GM21576 (cell line): ENCODE results near the gene CMAS.
"Not testable (repeated sequence)": the region's sequence is repeated elsewhere in the genome, so short reads cannot be mapped to it uniquely, and the experiment has no call there.

ENCODE experiments used
- ATAC-seq: cut with Tn5 transposase; IDR thresholded peaks from one replicate; pipeline ENCODE4 v1.9.1; 2021; ENCODE audit warnings: mild to moderate bottlenecking, moderate library complexity; ENCODE audit not compliant: unreplicated experiment

The CMAS gene

DNA sequence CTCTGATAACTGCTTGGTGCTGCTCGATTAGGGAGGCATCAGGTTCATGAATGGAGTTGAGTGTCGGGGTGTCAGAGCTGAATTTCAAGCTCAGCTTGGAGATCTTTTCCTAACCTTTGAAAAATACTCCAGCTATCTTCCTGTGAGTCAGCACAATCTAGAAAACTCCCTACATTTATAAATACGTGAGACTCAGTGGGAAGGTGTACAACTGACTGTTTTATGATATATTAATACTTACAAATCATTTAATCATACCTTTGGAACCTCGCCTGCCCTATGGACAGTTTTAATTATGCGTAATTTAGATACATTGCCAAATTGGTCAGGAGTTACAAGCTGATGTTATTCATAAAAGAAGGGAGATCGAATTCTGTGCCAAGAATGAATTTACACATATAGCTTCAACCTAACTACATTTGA, 961 bp downstream of the CMAS start:
- ATAC-seq, result no peak

DNA sequence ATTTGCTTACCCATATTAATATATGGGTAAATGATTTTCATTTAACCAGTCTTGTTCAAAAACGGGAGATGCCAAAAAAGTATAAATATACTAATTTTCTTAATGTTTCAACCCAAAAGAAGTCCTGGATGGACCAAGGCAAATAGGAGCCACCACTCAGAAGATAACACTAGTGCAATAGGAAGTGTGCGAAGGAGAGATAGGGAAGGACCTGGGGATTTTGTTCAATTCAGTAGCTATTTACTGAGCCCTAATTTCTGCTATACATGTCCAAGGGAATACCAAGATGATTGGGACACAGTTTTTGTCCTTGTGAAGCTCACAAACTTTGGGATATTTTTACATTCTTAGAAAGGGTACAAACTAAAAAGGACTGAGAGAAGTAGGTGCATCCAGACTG, 1.5 kb downstream of the CMAS start:
- ATAC-seq, result no peak

DNA sequence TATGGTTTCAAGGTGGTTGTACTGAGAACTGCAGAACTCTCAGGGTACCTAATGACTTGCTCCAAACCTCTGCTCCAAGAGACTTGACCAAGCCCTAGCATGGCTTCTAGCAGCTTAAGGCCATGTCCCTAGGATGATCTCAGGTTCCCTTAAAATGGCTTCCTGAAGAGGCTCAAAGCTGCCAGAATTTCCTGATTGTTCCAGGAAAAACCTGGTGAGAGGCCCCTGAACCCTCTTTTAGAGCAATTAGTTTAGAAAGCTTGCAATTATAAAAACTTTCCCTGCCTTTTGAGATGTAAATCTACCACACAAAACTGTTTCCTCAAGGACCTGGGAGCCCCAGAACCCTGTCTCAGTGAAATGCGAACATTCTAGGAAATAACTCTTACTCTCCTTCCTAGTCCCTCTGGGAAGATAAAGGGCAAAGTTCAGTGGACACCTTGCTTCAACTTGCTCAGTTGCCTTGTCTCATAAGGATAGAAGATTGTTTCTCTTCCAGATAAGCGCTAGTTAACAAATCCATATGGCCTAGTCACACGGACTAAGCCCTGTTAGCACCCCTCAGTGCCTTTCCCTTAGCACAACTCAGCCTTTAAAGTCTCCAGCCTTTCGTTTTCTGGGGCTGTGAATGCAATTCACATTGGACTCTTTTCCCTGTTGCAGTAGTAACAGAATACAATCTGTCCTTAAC, 2.5 kb downstream of the CMAS start:
- no peak for ATAC-seq

DNA sequence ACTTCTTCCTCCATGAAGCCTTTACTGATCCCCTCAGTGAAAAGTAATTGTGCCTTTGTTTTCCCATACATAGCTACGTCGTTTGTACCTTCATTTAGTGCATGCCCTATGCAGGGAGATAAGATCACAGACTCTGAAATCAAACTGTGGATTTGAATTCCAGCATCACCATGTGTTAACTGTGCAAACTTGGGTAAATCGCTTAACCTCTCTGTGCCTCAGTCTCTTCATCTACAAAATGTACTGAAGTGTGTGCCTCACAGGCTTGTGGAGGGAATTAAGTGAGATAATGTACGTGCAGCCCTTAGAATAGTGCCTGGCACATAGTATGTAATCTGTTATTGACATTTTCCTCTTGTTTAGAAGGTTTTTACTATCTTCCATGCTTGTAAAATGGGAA, 4.1 kb downstream of the CMAS start:
- no peak for ATAC-seq

DNA sequence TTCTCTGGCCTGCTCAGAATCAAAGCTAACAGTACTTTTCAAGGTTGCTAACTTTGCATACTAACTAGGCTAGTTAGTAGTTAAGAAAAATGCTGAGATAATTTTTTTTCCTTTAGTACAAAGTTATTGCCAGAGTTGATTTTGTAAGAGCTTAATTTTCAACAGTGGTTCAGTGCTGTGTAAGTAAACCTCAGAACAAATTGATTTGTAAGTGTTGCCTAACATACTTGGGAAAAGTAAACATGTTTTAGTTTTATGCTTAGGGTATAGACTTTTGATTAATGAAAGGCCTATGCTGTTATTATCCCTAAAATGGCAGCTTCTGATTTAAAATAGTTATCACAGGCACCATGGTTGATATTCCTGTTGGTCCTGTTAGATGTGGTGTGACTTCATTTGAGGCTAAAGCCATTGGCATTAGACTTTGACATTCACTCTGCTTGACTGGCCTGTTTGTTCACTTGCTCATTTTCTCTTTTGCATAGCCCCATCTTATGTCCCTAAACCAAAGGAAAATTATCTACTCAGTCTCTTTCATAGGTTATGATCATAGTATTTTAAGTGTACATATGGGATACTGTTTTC, 5.2 kb downstream of the CMAS start:
- ATAC-seq, result no peak

DNA sequence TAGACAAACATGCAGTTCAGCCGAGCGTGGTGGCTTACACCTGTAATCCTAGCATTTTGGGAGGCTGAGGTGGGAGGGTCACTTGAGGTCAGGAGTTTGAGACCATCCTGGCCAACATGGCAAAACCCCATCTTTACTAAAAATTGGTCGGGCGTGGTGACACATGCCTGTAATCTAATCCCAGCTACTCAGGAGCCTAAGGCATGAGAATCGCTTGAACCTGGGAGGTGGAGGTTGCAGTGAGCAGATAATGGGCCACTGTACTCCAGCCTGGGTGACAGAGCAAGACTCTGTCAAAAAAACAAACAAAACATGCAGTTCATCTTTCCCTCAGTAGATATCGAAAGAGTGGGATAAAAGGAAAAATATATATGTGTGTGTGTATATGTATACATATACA, 7.0 kb downstream of the CMAS start:
- not testable (repeated sequence) for ATAC-seq

DNA sequence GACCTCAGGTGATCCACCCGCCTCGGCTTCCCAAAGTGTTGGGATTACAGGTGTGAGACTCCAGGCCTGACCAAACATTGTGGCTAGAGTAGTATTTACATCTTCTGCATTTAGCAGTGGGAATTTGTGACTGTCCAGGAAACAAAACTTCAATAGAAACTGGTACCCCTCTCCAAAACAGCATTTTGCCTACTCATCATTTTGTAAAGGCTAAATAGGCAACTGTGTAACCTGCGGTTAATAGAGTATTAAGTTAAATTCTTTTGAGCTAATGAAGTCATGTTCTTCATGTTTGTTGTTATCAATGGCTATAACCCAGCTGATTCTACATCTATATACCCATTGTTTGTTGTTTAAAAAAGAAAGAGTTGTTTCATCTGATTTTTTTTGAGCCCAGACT, 8.1 kb downstream of the CMAS start:
- ATAC-seq, result no peak

DNA sequence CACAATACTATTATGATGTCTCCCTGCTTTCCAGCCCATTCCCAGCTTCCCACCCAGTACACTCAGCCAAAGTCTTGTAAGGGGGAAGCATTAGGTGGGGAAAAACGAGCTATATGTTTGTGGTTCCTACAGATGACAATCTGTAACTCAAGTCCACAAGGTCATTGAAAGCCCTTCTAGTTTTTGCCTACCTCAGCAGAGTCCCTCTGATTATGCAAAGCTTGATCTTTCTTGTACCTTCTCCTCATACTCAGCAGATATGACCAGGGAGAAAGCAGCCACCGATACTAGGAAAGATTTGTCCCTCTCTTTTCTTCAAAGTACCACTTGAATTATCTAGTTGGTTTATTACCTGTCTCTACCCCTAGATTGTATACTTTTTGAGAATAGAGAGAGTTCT, 10.6 kb downstream of the CMAS start:
- ATAC-seq, result no peak

DNA sequence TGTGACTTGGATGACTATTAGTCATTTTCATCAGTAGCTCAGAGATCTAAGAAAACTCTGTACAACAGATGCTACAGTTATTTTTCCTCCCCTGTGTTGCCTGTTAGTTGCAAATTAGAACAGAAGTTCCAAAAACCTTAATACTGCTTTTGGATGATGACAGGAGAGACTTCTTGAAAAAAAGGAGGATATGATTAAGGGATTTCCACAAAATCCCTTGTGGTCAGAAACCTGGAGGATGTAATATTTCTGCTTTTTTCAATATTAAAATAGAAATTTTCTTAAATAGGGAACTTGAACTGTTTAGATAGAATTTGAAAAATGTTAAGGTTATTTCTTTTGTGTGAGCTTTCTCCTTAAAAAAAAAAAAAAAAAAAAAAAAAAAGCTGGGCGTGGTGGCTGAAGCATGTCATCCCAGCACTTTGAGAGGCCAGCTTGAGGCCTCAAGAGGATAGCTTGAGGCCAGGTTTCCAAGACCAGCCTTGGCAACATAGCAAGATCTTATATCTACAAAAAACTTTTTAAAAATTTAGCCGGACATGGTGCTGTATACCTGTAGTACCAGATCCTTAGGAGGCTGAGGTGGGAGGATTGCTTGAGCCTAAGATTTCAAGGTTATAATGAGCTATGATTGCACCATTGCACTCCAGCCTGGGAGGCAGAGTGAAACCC, 14.1 kb downstream of the CMAS start:
- no peak for ATAC-seq

DNA sequence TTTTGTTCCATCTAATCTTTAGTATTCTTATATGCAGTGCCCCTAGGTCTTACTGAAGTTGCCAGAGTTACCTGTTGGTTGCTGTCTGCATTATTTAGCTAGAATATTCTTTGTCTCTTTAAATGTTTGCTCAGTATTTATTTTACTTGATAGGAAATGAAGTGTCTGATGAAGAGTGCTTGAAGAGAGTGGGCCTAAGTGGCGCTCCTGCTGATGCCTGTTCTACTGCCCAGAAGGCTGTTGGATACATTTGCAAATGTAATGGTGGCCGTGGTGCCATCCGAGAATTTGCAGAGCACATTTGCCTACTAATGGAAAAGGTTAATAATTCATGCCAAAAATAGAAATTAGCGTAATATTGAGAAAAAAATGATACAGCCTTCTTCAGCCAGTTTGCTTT, 18.9 kb downstream of the CMAS start:
- no peak for ATAC-seq

DNA sequence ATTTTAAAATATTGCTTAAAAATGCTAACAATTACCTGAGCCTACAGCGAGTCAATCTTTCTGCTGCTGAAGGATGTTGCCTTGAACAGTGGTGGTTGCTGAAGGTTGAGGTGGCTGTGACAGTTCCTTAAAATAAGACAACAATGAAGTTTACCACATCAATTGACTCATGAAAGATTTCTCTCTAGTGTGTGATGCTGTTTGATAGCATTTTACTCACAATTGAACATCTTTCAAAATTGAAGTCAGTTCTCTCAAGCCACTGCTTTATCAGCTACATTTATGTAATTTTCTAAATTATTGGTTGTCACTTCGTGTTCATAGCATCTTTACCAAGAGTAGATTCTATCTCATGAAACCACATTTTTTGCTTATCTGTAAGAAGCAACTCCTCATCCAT, 20.3 kb downstream of the CMAS start:
- no peak for ATAC-seq

DNA sequence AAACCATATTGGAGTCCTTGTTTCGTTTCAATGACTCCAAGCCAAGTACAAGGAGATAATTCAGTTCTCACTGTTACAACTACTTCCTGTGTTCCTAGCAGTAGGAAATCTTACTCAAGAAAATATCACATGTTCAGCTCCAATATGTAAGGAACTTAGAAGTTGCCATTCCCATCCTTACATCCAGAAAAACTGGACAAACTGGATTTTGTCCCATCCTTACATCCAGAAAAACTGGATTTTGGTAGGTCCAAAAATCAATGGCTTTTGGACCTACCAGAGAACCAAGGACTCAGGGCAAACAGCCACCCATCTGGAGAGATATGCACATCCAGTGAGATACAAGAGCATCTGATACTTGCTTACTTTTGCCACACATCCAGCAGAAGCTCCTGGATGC, 23.8 kb downstream of the CMAS start:
- ATAC-seq, result no peak

DNA sequence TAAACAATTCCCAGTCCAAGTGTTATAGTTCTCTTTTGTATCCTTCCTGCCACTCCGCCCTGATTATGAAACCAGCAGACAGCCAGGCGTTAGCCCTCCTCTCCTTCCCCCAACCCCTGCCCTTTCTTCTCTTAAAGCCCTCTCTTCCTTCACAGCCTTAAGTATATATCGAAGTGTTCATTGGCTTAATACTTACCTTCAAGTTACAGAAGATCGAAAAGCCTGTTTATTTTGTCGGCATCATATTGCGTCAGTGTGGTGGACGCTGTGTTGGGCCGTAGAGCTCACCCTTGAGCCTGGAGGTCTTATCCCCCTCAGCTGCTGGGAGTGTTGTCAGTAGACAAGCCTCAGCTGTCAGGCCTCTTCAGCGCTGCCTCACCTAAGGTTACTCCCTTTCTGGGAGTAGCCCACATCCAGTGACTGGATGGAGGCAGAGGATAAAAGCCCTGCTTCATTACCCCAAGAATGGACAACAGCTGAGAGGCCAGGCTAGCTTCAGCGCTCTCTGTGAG, 36.2 kb downstream of the CMAS start:
- no peak for ATAC-seq

DNA sequence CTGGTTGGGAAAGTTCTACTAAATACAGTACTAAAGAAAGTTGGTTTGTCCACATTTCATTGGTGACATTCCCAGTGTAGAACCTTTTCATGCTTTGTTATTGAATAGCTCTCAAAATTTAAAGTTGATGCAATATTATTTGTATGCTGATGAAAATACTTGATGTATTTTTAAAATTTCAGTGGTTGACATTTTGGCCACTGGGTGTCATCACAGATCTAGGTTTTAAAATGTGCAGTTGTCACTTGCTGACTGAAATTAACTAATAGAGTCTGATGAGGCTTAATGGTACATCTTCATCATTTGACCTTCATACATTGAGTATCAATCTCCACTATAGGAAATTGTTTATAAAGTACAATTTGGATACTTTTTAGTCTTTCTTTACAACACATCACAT, 37.1 kb downstream of the CMAS start:
- no peak for ATAC-seq

DNA sequence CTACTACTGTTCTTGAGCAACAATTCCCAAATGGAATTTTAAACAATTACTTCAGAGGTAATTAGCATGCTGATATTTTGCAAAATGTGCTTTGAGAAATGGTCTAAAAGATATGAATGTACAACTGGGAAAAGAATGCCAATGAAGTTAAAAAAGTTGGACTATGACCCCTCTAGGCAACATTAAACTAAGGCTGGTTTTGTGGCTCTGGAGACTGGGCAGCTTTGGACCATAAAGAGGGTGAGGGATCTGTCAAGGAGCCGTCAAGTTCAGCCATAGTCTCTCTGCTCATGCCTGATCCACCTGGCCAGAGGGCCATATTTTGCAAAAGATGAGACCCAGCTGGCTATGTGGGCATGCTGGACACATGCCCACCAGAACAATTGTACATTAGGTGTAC, 38.8 kb downstream of the CMAS start:
- ATAC-seq, result no peak

DNA sequence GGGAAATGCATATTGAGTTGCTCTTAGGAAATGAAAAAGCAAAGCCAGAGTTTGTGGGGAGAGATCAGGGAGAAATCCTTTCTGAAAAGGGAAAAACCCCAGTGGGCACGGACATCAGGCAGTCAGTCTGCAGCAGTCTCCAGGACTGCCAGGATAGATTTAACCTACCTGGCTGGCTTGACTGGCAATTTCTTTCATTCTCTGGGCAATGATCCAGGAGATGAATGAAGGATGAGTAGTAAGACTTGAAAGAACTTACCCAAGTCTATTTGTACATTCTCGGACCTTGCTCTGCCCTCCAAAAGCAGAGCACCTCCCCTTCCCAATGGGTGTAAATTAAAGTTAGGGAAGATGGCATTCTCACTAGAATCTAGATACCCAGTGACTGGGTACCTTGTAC, 42.9 kb downstream of the CMAS start:
- ATAC-seq, result no peak

DNA sequence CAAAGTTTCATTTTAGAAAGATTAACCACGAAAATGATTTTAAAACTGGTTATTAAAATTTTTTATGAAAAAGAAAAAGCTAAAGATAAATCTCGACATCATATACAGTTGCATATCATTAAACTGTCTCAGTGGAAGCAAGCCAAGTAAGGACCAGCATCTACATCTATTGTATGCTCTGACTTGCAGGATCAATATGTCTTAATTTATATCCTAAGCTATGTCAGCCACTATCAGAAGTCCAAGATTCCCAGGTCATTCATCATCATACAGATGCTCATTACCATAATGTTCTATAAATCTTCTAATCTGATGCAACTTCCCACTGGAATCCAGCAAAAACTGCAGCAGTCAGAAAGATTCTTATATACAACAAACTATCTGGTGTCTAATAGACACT, 43.5 kb downstream of the CMAS start:
- no peak for ATAC-seq

DNA sequence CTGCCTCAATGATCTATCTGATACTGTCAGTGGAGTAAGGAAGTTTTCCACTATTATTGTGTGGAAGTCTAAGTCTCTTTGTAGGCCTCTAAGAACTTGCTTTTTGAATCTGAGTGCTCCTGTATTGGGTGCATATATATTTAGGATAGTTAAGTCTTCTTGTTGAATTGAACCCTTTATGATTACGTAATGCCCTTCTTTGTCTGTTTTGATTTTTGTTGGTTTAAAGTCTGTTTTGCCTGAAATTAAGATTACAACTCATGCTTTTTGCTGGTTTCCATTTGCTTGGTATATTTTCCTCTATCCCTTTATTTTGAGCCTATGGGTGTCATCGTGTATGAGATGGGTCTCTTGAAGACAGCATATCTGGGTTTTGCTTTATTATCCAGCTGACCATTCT, 53.0 kb downstream of the CMAS start:
- ATAC-seq, result not testable (repeated sequence)

DNA sequence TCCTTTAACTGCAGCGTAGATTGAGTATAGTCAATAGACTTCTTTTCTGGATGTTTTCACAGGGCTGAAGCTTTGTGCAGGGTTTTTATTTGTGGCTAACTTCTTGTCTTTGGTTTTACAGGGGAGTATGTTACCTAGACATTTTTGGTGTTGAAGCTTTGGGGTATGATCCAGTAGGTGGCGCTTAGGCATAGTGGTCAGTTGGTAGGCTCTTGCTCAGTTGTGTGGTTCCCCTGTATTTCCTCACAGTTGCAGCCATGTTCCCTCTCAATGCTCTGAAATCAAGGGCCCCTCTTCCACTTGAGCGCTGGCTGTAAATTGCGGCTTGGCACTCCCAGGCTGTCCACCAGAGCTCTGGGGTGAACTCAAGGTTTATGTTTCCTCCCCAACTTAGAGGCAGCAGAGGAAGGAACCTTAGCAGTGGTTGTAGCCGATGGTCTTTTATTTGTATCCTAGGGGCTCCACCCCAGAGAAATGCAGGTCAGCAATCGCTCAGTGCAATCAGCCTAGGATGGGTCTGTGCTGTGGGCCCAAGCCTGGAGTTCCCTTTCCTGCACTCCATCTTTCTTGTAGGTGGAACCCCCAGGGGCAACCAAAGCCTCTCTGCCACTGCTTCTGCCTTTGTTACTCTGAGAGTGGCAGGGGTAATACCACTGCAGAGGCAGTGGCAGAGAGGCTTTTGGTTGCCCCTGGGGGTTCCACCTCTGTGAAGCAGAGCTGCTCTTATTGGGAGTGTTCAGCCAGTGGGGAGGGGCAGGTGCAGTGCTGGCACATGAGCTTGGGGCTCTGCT, 55.1 kb downstream of the CMAS start:
- ATAC-seq, result peak; percentile 71

DNA sequence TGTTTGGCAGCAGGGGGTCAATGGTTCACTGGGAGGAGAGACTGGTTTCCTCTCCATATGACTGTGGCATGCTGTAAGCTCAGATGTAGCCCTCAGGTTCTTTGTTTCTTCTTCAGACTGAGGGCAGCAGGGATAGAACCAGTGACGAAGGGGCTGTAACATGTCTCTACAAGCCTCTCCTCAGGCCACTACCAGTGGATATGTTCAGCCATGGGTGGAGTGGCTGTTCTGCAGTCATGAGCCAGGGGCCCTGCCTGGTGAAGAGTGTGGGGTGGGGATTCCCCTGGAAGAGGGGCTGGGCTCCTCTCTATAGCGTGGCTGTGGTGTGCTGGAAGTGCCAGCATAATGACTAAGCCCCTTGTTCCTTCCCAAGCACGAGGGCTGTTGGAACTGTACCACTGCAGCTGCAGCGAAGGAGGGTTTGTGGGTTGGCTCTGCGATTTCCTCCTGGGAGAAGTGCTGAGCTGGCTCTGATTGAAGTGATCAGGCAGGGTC, 55.8 kb downstream of the CMAS start:
- ATAC-seq, result peak; percentile 21

DNA sequence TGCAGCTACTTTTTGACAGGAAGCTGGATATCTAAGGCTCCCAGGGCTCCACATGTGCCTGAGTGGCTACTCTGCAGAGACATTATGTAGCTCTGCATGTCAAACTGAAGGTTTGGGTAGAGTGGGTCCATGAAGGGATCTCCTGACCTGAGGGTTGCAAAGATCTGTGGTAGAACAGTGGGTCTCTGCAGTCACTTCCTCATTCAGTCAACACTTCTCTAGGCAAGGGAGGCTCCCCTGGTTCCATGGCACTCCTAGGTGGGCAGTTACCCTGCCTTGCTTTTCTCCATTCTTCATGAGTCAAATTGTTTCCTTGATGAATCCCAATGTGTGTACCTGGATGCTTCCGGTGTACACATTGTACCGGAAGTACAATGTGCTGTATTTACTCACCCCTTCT, 57.4 kb downstream of the CMAS start:
- no peak for ATAC-seq
